T-helper 2 cell (primary cell): ENCODE measurements around the gene SLC6A19.

Experiments used
- DNase-seq, 5 experiments: peaks; one replicate each; pipeline versions ENCODE4 v3.0.0 to v3.0.0-alpha.2; 2012 to 2022

SLC6A19 gene

DNA sequence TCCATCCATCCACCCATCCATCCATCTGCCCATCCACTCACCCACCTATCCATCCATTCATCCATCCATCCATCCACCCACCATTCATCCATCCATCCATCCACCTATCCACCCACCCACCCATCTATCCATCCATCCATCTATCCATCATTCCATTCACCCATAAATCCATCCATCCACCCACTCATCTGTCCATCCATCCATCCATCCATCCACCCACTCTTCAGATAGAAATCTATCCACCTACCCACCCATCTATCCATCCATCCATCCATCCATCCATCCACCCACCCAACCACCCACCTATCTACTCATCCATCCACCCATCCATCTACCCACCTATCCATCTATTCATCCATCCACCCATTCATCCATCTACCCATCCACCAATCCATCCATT, 35.0 kb upstream of the SLC6A19 start:
- DNase-seq, result no peak

- DNase-seq, result no peak
Observed at GRCh38 chr5:1167361-1167727, 34.1 kb upstream of the SLC6A19 start.

GRCh38 chr5:1167728-1168709, 33.4 kb upstream of the SLC6A19 start:
- peak in 4 of 5 experiments; percentile 34 to 71 (median 52) for DNase-seq

GRCh38 chr5:1168796-1169195, 32.6 kb upstream of the SLC6A19 start:
- no peak for DNase-seq

DNA sequence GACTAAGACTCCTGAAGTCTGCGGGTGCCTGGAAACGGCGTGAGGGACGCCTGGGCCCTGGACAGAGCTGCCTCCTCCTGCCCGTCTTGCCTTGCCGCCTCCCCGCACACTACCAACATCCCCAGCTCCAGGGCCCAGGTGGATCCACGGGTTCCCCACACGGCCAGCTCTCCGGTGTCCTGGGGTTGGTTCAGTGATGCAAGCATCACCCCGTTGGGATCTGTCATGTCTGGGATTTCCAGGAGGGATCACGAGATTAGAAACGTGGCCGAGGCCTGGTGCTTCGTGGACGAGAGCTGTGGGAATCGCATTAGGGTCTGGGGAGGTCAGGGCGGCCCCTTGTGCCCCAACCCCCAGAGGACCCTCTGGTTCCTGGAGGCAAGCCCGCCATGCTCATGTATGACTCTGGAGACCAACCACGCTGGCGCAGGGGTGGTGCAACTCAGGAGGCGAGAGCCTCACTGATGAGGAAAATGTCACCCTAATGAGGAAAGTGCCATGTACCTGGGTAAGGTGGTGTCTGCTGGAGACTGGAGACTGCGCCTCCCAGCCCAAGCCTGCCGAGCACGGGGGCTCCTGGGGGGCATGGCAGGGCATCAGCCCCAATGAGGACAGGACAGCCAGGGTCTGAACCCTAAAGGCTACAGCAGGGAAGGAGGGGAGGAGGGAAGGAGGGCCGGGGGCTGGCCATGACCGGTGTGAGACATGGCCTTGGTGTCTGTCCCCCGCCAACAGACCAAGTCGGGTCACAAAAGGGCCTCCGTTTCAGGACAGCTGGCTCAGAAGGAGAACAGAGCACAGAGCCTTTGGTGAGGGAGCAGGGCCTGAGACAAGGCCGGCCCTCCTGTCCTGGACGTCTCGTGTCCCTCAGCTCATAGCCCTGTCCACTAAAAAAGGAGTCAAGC, 31.9 kb upstream of the SLC6A19 start:
- no peak for DNase-seq

DNA sequence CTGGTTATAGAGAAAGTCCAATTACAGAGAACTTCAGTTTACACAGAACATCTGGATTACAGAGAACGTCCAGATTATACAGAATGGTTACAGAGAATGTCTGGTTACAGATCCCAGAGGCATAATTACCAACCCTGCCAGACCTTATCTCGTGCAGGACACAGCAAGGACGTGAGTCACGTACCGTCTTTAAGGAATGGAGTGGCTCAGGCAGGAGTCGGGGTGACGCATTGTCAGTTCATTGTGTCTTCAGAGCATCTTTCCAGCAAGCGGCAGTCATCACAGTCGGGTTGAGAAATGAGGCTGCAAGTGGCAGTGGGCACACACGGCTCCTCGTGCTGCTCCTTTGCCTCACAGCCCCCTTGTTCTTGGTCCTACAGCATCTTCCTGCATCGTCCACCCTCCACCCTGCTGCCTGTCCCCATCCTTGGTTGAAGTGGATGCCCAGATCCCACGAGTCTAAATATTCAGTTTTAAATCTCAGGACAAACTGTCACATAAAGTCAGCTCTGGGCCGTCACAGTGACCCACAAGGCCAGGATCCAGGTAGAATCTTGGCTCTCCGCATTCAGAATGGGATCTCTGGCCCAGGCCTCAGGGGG, 30.0 kb upstream of the SLC6A19 start:
- DNase-seq, result no peak

DNA sequence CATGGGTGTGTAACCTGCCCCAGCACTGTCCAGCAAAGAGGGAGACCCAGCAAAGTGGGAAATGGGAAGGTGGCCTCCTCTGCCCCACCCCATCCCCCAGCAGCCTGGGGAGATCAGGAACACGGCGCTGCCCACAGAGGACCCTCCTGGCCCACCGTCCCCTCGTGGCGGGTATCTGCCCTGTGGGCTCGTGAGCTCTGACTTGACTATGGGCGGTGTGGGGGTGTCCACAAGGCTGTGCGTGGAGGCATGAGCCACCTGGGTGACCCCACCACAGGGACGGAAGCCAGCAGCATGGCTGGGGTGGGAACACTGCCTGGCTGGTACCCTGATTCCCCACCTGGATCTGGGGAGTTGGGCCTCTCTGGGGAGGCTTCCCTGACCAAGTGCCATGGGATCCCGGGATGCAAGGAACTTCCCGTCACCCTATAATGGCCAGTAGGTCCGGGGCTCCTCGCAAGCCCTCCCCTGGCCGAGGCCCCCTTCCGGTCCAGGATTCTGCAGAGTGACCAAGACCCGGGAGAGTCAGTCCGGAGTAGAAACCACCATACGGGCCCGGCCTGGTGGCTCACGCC, 29.3 kb upstream of the SLC6A19 start:
- DNase-seq, result no peak

GRCh38 chr5:1172670-1173404, 28.6 kb upstream of the SLC6A19 start:
- peak in 1 of 5 experiments; percentile 42 for DNase-seq

- no peak for DNase-seq
Observed at GRCh38 chr5:1173485-1174070, 27.8 kb upstream of the SLC6A19 start.

DNA sequence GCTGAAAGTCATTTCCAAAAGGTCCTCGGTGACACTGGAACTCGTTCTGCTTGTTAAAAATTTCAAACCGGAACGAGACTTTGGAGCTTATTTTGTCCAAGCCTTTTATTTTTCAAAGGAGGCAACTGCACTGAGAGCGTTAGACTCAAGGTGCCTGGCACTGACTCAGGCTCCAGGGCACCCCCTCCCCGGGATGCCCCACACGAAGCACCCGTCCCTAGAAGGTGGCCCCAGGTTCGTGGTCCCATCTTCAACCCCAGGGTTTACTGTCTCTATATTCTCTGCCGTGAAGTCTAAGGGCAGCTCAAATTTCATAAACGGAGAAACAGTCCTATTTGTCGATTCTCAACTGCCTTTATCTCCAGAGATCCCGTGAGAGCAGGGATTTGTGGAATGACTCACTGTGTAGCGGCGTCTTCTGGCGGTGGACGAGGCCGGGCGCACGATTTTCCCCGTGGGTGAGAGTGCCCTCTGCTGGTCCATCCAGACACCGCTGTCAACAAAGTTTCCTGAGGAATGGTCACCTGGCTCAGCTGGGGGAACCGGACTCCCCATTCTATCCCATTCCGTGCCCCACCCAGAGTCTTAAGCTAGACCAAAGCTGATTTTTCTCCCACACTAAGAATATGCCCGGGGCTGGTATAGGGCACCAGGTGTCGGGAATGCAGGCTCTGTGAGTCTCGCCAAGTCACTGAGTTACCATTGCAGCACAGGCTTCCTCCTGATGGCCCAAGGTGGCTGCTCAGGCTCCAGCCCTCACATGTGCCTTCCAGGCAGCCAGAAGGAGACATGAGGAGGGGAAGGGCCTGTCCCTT, 27.1 kb upstream of the SLC6A19 start:
- DNase-seq, result peak in 2 of 5 experiments; percentile 23 to 46

DNA sequence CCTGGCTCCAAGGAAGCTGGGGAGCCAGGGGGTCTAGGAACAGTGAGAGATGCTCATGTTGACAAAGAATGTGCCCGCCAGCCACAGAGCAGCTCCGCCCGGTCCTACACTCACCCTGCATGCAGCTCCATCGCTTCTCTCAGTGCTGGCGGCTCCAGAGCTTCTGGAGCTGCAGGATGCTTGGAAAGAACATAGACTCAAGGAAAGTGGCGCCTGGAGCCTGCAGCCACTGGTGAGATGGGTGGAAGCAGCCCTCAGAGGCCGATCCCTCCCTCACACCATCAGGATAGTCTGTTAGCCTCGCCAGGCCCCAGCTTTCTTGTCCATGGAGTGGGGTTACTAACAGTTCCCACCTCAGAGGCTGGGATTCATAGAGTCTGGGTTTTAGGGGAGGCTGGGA, 26.4 kb upstream of the SLC6A19 start:
- no peak for DNase-seq

DNA sequence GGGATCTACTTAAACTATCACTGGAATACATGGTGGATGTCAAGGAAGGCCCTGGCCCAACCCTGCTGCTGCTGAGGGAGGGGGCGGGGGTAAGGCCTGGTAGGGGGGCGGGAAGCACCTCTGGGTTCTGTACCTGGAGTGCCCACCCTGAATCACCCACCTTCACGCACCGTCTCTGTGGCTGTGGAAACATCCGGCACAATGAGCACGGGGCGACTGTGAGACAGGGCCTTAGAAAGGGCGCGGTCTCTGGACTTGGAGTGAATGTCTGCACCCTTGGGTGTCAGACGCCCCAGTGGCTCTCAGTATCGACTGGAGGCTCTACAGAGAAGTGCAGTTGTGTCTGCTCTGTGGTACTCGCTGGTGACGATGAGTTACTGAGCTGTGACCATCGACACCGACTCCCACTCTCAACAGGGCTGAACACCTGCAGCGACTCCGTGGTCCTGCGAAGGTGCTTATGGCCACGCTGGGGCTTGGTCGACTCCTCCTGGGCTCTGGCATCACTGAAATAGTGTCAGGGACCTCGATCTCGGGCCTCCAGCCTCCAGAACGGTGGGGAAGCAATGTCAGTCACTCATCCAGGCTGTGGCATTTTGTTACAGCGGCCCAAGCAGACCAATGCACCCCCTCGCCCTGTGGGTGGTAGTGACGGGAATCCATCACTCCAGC, 25.5 kb upstream of the SLC6A19 start:
- no peak for DNase-seq

DNA sequence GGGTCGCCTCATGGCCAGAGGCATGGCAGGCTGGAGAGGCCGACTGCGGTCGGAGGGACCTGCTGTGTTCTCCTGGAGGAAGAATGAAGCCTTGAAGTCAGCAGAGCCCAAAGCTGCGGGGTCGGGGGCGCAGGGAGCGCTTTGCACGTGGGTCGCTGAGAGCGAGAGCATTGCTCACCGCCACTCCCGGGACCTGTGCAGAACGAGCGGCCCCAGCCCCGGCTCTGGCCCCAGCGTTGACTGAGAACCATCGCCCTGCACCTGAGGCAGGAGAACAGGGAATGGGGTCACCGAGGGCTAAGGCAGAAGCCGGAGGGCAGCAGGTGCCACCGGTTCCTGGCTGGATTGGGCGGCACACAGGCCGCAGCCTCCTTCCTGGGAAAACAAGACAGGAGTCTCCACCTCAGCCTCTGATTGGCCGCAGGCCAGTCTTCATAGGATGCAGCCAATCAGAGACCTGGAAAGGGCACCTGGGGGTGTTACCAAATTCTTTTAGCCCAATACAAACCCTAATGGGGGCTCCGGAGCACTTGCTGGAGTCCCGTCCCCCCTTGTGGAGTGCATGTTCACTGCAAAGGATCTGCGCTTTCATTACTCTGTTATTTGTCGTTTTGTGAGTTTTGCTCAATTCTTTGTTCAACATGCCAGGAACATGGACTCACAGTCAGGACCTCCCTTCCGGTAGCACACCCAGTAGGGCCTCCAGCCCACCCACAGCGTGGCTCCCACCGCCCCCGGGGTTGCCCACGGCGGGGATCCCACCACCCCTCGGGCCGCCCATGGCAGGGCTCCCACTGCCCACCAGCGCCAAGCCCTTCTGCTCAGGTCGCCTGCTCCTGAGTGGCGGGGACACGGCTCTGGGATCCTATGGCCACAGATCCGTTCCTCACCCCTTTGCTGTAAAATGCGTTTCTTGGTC, 24.7 kb upstream of the SLC6A19 start:
- DNase-seq, result no peak

GRCh38 chr5:1177826-1178528, 23.4 kb upstream of the SLC6A19 start:
- DNase-seq, result no peak

DNA sequence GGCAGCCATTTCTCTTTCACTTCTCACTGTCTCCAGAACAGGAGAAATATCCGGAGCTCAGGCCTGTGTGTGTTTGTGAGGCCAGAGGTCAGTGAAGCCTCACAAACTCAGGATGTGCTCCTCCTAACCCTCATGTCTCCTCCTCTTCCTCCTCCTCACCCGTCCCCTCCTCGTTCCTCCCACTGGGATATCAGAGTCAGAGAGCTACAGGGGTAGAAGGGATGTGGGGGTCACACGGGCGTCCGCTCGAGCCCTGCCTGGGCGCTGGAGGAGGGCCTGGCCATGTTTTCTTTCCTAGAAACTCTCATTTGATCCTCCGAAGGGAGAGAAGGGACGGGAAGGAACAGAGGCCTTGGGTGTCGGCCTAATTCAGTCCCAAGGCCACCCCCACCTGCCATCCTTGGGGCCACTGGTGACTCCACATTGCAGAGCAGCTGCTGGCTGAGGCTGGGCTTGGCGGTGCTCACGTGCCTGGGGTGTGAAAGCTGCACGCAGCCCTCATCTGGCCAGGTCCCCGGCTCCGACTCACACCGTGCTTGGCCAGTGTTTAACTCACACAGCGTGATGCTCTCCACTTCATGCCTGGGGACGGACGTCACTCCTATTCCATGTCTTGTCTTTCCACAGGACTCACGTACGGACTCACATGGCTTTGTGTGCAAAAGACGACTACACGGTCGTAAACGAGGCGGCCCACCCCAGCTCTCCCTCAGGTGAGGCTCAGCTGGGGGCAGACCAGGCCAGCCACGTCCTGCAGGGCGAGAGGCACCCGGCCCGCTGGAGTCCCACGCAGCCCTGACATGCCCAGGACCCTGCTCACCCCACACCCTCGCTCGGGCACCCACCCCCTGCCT, 22.6 kb upstream of the SLC6A19 start:
- DNase-seq, result no peak

DNA sequence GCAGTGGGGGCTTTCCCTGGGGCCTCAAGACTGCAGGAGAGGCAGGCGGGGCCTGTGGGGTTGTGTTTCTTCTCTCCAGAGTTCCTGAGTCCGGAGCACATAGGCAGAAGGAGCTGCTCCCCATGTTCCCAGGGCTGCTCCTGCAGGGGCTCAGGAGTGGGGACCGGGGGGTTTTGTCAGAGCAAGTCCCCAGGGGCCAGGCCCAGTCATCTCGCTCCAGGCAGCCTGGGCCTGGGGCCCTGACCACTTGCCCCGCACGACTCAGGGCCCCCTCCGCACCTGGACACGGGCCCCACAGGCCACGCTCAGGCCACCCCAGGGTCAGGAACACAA, 22.0 kb upstream of the SLC6A19 start:
- no peak for DNase-seq

DNA sequence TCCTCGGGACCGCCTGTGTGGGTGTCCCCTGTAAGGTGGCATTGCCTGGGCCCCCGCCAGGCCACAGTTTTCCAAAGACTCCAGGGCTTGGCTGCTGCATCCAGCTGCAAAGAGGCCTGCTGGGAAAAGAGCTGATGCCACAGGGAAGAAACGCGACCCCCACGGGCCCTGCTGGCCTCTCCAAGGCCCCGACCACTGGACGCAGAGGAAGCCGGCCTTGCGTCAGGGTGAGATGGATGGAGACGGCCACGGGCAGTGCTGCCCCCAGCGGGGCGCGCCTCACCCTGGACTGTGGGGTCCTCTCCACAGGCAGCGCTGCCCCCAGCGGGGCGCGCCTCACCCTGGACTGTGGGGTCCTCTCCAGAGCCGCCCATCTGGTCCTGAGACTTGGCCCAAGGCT, 21.3 kb upstream of the SLC6A19 start:
- DNase-seq, result no peak
